Neural crest cell (in vitro differentiated cells): ENCODE data around the gene RBPMS2. TPM values are rescaled to one million over a fixed set of nuclear protein-coding genes. Genes with fewer than 3 reads are reported as not detected.

ENCODE experiments used
- DNase-seq: peaks from one replicate; pipeline ENCODE4 v3.0.0; 2021; ENCODE audit warnings: low read depth, mixed read lengths, low spot score
- H3K27ac Mint-ChIP-seq: one replicate; pipeline ENCODE4 v1.8.0; 2021; ENCODE audit warnings: mild to moderate bottlenecking, mixed read lengths; ENCODE audit not compliant: unreplicated experiment
- H3K27me3 Mint-ChIP-seq: 2 replicates; pipeline ENCODE4 v1.8.0; 2021; ENCODE audit warnings: low read depth, mild to moderate bottlenecking, mixed read lengths
- H3K36me3 Mint-ChIP-seq: 2 replicates; pipeline ENCODE4 v1.8.0; 2021; ENCODE audit warnings: low read depth, mild to moderate bottlenecking, mixed read lengths
- H3K4me1 Mint-ChIP-seq: 2 replicates; pipeline ENCODE4 v1.8.0; 2021; ENCODE audit warnings: mixed read lengths
- H3K4me3 Mint-ChIP-seq: one replicate; pipeline ENCODE4 v1.8.0; 2021; ENCODE audit warnings: mild to moderate bottlenecking, mixed read lengths
- H3K9me3 Mint-ChIP-seq: 2 replicates; pipeline ENCODE4 v1.8.0; 2021; ENCODE audit warnings: mixed read lengths
- CTCF ChIP-seq: fragments of 200-600 bp; sonication (generic); conservative IDR thresholded peaks from 2 replicates; pipeline ENCODE4 v1.5.0; 2021; ENCODE audit warnings: antibody characterized with exemption, mild to moderate bottlenecking
- total RNA-seq: library from RNA; stranded (reverse); gene quantifications from 2 replicates; pipeline ENCODE4 v1.2.1, GENCODE V29; 2021

Gene RBPMS2
- total RNA-seq, 1 donor from 2014 or later: 40.3 TPM

GRCh38 chr15:64751464-64751863, 23.9 kb downstream of the RBPMS2 start:
- H3K36me3 Mint-ChIP-seq: peaks cover 6% of the 10 kb centered on the region
- H3K4me3 Mint-ChIP-seq: no peak overlapping the region
- H3K9me3 Mint-ChIP-seq: no peaks in the 10 kb centered on the region
- H3K27ac Mint-ChIP-seq: no peak overlapping the region
- H3K4me1 Mint-ChIP-seq: peaks cover 7% of the 10 kb centered on the region
- DNase-seq: no peak
- TF ChIP-seq CTCF: no peak
- no peaks in the 10 kb centered on the region for H3K27me3 Mint-ChIP-seq

- Mint-ChIP-seq H3K27me3 (no peaks in the 10 kb centered on the region), H3K36me3 (peaks cover 6% of the 10 kb centered on the region), H3K27ac (peak overlapping the region; percentile 69), H3K4me1 (peaks cover 7% of the 10 kb centered on the region), H3K4me3 (no peak overlapping the region), H3K9me3 (no peaks in the 10 kb centered on the region)
- DNase-seq: no peak
- no peak for TF ChIP-seq CTCF
These were observed 25.3 kb downstream of the RBPMS2 start for GRCh38 chr15:64749999-64750657.

- DNase-seq: no peak
- Mint-ChIP-seq H3K4me1 (peaks cover 7% of the 10 kb centered on the region), H3K27me3 (no peaks in the 10 kb centered on the region), H3K27ac (no peak overlapping the region), H3K9me3 (no peaks in the 10 kb centered on the region), H3K36me3 (peaks cover 6% of the 10 kb centered on the region), H3K4me3 (no peak overlapping the region)
- no peak for TF ChIP-seq CTCF
These were observed 26.2 kb downstream of the RBPMS2 start for GRCh38 chr15:64749167-64749566.

- no peak for DNase-seq
These were observed 27.1 kb downstream of the RBPMS2 start for GRCh38 chr15:64748251-64748650.

GRCh38 chr15:64747578-64747977, 27.8 kb downstream of the RBPMS2 start:
- Mint-ChIP-seq H3K36me3 (peaks cover 2% of the 10 kb centered on the region), H3K27me3 (no peaks in the 10 kb centered on the region), H3K4me1 (peaks cover 7% of the 10 kb centered on the region), H3K9me3 (no peaks in the 10 kb centered on the region), H3K27ac (no peak overlapping the region), H3K4me3 (no peak overlapping the region)
- no peak for TF ChIP-seq CTCF
- no peak for DNase-seq

More at GRCh38 chr15:64748251-64748650, 27.1 kb downstream of the RBPMS2 start:
- H3K4me1 Mint-ChIP-seq: peaks cover 7% of the 10 kb centered on the region
- no peaks in the 10 kb centered on the region for H3K9me3 Mint-ChIP-seq
- H3K27me3 Mint-ChIP-seq: no peaks in the 10 kb centered on the region
- no peak overlapping the region for H3K4me3 Mint-ChIP-seq
- H3K27ac Mint-ChIP-seq: no peak overlapping the region
- TF ChIP-seq CTCF: no peak
- peaks cover 5% of the 10 kb centered on the region for H3K36me3 Mint-ChIP-seq
